ENCODE results near the gene VSIG2.

DNA sequence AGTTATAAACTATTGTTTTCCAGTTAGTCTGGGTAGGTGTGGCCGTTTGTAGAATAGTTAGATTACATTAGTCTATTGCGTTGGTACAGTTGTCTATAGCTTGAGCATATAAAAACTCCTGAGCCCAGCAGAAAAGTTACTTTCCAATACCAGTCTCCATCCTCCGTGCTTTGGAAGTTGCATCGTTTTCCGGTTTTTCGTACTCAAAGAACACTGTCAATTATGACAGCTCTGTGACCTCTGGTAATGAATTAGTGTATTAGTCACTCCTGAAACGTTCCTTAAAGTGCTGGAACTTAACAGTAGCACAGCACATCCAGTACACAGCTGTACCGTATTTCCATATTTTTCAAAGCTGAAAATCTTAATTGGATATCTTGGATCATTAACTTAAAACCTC lies 49.0 kb upstream of the VSIG2 start:
- TF ChIP-seq, protein P1, sequence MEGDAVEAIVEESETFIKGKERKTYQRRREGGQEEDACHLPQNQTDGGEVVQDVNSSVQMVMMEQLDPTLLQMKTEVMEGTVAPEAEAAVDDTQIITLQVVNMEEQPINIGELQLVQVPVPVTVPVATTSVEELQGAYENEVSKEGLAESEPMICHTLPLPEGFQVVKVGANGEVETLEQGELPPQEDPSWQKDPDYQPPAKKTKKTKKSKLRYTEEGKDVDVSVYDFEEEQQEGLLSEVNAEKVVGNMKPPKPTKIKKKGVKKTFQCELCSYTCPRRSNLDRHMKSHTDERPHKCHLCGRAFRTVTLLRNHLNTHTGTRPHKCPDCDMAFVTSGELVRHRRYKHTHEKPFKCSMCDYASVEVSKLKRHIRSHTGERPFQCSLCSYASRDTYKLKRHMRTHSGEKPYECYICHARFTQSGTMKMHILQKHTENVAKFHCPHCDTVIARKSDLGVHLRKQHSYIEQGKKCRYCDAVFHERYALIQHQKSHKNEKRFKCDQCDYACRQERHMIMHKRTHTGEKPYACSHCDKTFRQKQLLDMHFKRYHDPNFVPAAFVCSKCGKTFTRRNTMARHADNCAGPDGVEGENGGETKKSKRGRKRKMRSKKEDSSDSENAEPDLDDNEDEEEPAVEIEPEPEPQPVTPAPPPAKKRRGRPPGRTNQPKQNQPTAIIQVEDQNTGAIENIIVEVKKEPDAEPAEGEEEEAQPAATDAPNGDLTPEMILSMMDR (IDR thresholded peaks at IDR 0.05; ENCODE audit: insufficient read depth, low read length, poor library complexity, severe bottlenecking) = no peak
- TF ChIP-seq EZH2phosphoT487 (conservative IDR thresholded peaks at IDR 0.05; ENCODE audit: low read length) = no peak
